H1 (cell line): ENCODE results near the gene EPHA2. TPM values are rescaled to one million over a fixed set of nuclear protein-coding genes. Genes with fewer than 3 reads are reported as not detected.
A peak's percentile ranks its signal among the peaks of the same experiment; 100 is the strongest.

Experiments used
- CTCF ChIA-PET: fragments of 300-600 bp; sonication (Branson Sonifier 250); formaldehyde crosslinking; loops from one replicate; lab custom pipeline; 2021; ENCODE audit not compliant: partially characterized antibody; lab: Charles Lee
- POLR2A ChIA-PET: fragments of 300-600 bp; sonication (Branson Sonifier 250); formaldehyde crosslinking; loops from one replicate; lab custom pipeline; 2021; ENCODE audit warnings: inconsistent platforms; ENCODE audit not compliant: partially characterized antibody; lab: Charles Lee
- DNase-seq, 2 experiments: peaks; one replicate each; pipeline versions ENCODE4 v3.0.0 to v3.0.0-alpha.2; 2010 to 2022; ENCODE audit warnings: low spot score in 2 of 2, low read depth in 1 of 2, mixed read lengths in 1 of 2
- FAIRE-seq: peaks from 2 replicates; lab custom pipeline; 2011; peaks lifted over from hg19 to GRCh38; lab: Jason Lieb, UNC
- H2AFZ ChIP-seq: 2 replicates; pipeline ENCODE4 v1.8.1; 2012; ENCODE audit warnings: low read length, inconsistent platforms
- H2AK5ac ChIP-seq: 2 replicates; pipeline ENCODE4 v1.6.1; 2013; ENCODE audit warnings: low read depth, low read length
- H2BK120ac ChIP-seq: replicated peaks from 2 replicates; pipeline ENCODE3; 2013; ENCODE audit warnings: low read depth, low read length, inconsistent platforms
- H2BK12ac ChIP-seq: 2 replicates; pipeline ENCODE4 v1.6.1; 2013; ENCODE audit warnings: low read depth, low read length
- H2BK15ac ChIP-seq: 2 replicates; pipeline ENCODE4 v1.6.1; 2013; ENCODE audit warnings: low read length
- H2BK20ac ChIP-seq: 2 replicates; pipeline ENCODE4 v1.6.1; 2013; ENCODE audit warnings: low read length
- H2BK5ac ChIP-seq: 2 replicates; pipeline ENCODE4 v1.6.1; 2013; ENCODE audit warnings: low read depth, low read length
- H3K14ac ChIP-seq: 2 replicates; pipeline ENCODE4 v1.6.1; 2013; ENCODE audit warnings: inconsistent platforms; ENCODE audit not compliant: insufficient read length
- H3K18ac ChIP-seq: 2 replicates; pipeline ENCODE4 v1.6.1; 2013; ENCODE audit warnings: low read length; ENCODE audit errors: extremely low read depth
- H3K23ac ChIP-seq: 2 replicates; pipeline ENCODE4 v1.6.1; 2013; ENCODE audit warnings: inconsistent platforms; ENCODE audit not compliant: insufficient read length
- H3K23me2 ChIP-seq: 2 replicates; pipeline ENCODE4 v1.6.1; 2013; ENCODE audit warnings: low read depth, low read length
- H3K27ac ChIP-seq: 2 replicates; pipeline ENCODE4 v1.6.1; 2011; ENCODE audit warnings: low read depth, low read length, inconsistent platforms
- H3K27me3 ChIP-seq, 4 experiments: replicated peaks in 1 of 4; 1 replicate in 1 of 4; 2 replicates in 3 of 4; pipeline versions ENCODE4 v1.6.1 to v1.8.1; 2011 to 2013; ENCODE audit warnings: low read length in 3 of 4, mild to moderate bottlenecking in 3 of 4, inconsistent platforms in 2 of 4, mixed read lengths in 2 of 4, moderate library complexity in 1 of 4; ENCODE audit not compliant: control insufficient read depth in 3 of 4, insufficient read depth in 3 of 4; ENCODE audit errors: extremely low read depth in 1 of 4
- H3K36me3 ChIP-seq, 4 experiments: 2 replicates each; pipeline versions ENCODE4 v1.6.1 to v1.8.1; 2011 to 2013; ENCODE audit warnings: mild to moderate bottlenecking in 4 of 4, low read length in 3 of 4, moderate library complexity in 2 of 4, control low read depth in 1 of 4, inconsistent platforms in 1 of 4; ENCODE audit not compliant: insufficient read depth in 4 of 4, control insufficient read depth in 2 of 4
- H3K4ac ChIP-seq: replicated peaks from 2 replicates; pipeline ENCODE3; 2013; ENCODE audit warnings: low read length, low read depth, mixed read lengths, inconsistent platforms; ENCODE audit not compliant: insufficient read length
- H3K4me1 ChIP-seq, 4 experiments: replicated peaks in 1 of 4; 1 replicate in 1 of 4; 2 replicates in 3 of 4; pipeline versions ENCODE4 v1.6.1 to v1.8.1; 2011 to 2013; ENCODE audit warnings: low read length in 3 of 4, inconsistent platforms in 2 of 4, mixed read lengths in 1 of 4; ENCODE audit not compliant: insufficient read depth in 4 of 4, control insufficient read depth in 3 of 4
- H3K4me2 ChIP-seq, 2 experiments: 2 replicates each; pipeline versions ENCODE4 v1.6.1 to v1.8.1; 2011 to 2013; ENCODE audit warnings: low read depth in 2 of 2, low read length in 2 of 2, control low read depth in 1 of 2, inconsistent platforms in 1 of 2, mild to moderate bottlenecking in 1 of 2; ENCODE audit not compliant: insufficient read depth in 1 of 2
- H3K4me3 ChIP-seq, 4 experiments: fragments of 200-600, 300-600 bp in 1 of 4; sonication (generic), shearing (Covaris generic), sonication (Bioruptor Twin) in 1 of 4; 2 replicates each; pipeline versions ENCODE4 v1.5.1 to v1.8.1; 2011 to 2016; ENCODE audit warnings: low read length in 4 of 4, low read depth in 3 of 4, control low read depth in 2 of 4, inconsistent platforms in 2 of 4, mild to moderate bottlenecking in 2 of 4, mixed read lengths in 1 of 4, moderate library complexity in 1 of 4; ENCODE audit not compliant: insufficient read depth in 2 of 4; ENCODE audit errors: extremely low read depth in 1 of 4
- H3K56ac ChIP-seq: replicated peaks from 2 replicates; pipeline ENCODE3; 2013; ENCODE audit warnings: low read depth, mild to moderate bottlenecking, mixed read lengths, low read length, inconsistent platforms; ENCODE audit not compliant: insufficient read length
- H3K79me1 ChIP-seq: 2 replicates; pipeline ENCODE4 v1.6.1; 2013; ENCODE audit warnings: low read depth, low read length, control low read depth
- H3K79me2 ChIP-seq, 2 experiments: 2 replicates each; pipeline versions ENCODE4 v1.6.1 to v1.8.1; 2012 to 2013; ENCODE audit warnings: low read length in 2 of 2, mild to moderate bottlenecking in 2 of 2, inconsistent platforms in 1 of 2; ENCODE audit not compliant: insufficient read depth in 2 of 2, control insufficient read depth in 1 of 2
- H3K9ac ChIP-seq, 4 experiments: replicated peaks in 1 of 4; 1 replicate in 1 of 4; 2 replicates in 3 of 4; pipeline versions ENCODE4 v1.6.1 to v1.8.1; 2011 to 2013; ENCODE audit warnings: low read depth in 3 of 4, low read length in 3 of 4, control low read depth in 2 of 4, mild to moderate bottlenecking in 2 of 4, moderate library complexity in 2 of 4, inconsistent platforms in 1 of 4; ENCODE audit errors: extremely low read depth in 1 of 4
- H3K9me3 ChIP-seq, 2 experiments: 2 replicates each; pipeline versions ENCODE4 v1.6.1 to v1.8.1; 2012 to 2013; ENCODE audit warnings: mild to moderate bottlenecking in 2 of 2, moderate library complexity in 2 of 2, control low read depth in 1 of 2, inconsistent platforms in 1 of 2, low read depth in 1 of 2, low read length in 1 of 2, mixed read lengths in 1 of 2; ENCODE audit not compliant: insufficient read depth in 2 of 2
- H4K20me1 ChIP-seq, 2 experiments: replicated peaks in 1 of 2; 2 replicates each; pipeline versions ENCODE3 to v1.8.1; 2011 to 2013; ENCODE audit warnings: inconsistent platforms in 2 of 2, low read length in 2 of 2, mild to moderate bottlenecking in 1 of 2; ENCODE audit not compliant: insufficient read depth in 2 of 2, control insufficient read depth in 1 of 2
- H4K5ac ChIP-seq: 2 replicates; pipeline ENCODE4 v1.6.1; 2013; ENCODE audit warnings: low read length, low read depth, mixed read lengths, inconsistent platforms; ENCODE audit not compliant: insufficient read length
- H4K8ac ChIP-seq: 2 replicates; pipeline ENCODE4 v1.8.0; 2013; ENCODE audit warnings: mild to moderate bottlenecking, moderate library complexity, low read length, inconsistent platforms; ENCODE audit not compliant: insufficient read depth; ENCODE audit errors: extremely low read depth
- H4K91ac ChIP-seq: replicated peaks from 2 replicates; pipeline ENCODE3; 2013; ENCODE audit warnings: low read length, mixed read lengths, inconsistent platforms; ENCODE audit not compliant: insufficient read length
- CEBPB ChIP-seq: IDR thresholded peaks from 2 replicates; pipeline ENCODE4 v1.6.1; 2012; ENCODE audit warnings: low read depth, low read length
- CREB1 ChIP-seq: IDR thresholded peaks from 2 replicates; pipeline ENCODE4 v1.6.1; 2012; ENCODE audit warnings: inconsistent platforms
- JUND ChIP-seq: IDR thresholded peaks from 2 replicates; pipeline ENCODE4 v1.6.1; 2011; ENCODE audit warnings: mild to moderate bottlenecking, improper control_type of control experiment, low read length
- RAD21 ChIP-seq, 2 experiments: IDR thresholded peaks in 1 of 2; conservative IDR thresholded peaks in 1 of 2; 2 replicates each; pipeline ENCODE4 v1.6.1; 2011; ENCODE audit warnings: low read depth in 2 of 2, low read length in 2 of 2, improper control_type of control experiment in 1 of 2, inconsistent platforms in 1 of 2, mild to moderate bottlenecking in 1 of 2, moderate library complexity in 1 of 2
- TBP ChIP-seq: IDR thresholded peaks from 2 replicates; pipeline ENCODE4 v1.6.1; 2011; ENCODE audit warnings: low read depth, low read length, improper control_type of control experiment
- WGBS, 2 experiments: shearing (Covaris generic) in 1 of 2; methylation state at CpG; one replicate each; pipeline versions ENCODE4 v1.1.6 to v1.1.7; 2013 to 2015; ENCODE audit warnings: low lambda C conversion rate in 2 of 2, mixed read lengths in 2 of 2, inconsistent platforms in 1 of 2, low coverage in 1 of 2, missing lambda C conversion rate in 1 of 2; ENCODE audit not compliant: insufficient replicate concordance in 2 of 2, insufficient coverage in 1 of 2, insufficient read length in 1 of 2; ENCODE audit errors: extremely low coverage in 1 of 2, missing lambda C conversion rate in 1 of 2; 5-methylcytosine and 5-hydroxymethylcytosine counted together
- polyA plus RNA-seq, 7 experiments: library from polyadenylated mRNA; depleted of rRNA in 3 of 7; stranded (reverse) in 5 of 7; unstranded in 2 of 7; fragments of >200 nt in 5 of 7; fragments of 200-250 nt in 2 of 7; gene quantifications; 1 replicate in 5 of 7; 2 replicates in 1 of 7; 4 replicates in 1 of 7; pipeline versions ENCODE4 v1.2.1 to v1.2.3, GENCODE V29; 2011 to 2013; ENCODE audit warnings: missing spikeins in 2 of 7, mixed read lengths in 2 of 7
- total RNA-seq: library from RNA; stranded (reverse); fragmentation: NEBNext Ultra II Directional; extraction: Animal tissue kit (Norgen Biotek cat#: 25700); gene quantifications from 2 replicates; pipeline ENCODE4 v1.2.1, GENCODE V29; 2021

The EPHA2 gene
- total and polyA plus RNA-seq, 2 of the 8 experiments (the other 6 are each of a cell fraction or from before 2014, with no cell fraction given): 26.8 to 33.6 TPM

DNA sequence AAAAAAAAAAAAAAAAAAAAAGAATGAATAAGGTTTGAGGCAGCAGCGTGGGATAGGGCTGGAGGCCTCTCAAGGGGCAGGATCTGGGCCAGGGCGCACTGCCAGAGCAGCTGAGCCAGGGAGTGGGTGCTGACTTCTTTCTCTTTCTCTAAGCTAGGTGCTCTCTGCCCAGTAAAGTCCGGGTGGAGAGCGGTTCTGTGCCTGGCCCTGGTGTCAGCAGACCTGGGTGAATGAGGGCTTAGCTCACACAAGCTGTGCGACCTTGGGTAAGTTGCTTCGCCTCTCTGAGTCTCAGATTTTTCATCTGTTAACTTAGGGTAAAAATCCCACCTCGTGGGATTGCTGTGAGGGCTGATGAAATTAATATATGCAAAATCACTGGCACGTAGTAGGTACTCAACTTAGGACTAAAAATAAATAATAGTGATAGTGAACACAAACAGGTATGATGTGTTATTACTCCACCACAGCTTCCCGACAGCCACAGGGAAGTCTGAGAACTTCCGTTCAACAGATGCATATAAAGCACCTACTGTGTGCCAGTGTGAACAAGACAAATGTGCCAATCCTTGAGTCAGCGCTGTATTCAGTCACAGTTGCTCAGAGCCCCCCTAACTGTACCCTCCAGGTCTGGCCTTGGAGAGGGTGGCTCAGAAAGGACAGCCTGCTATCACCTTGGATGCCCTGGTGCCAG lies 80.4 kb downstream of the EPHA2 start:
- no peaks in the 10 kb centered on the region for H3K79me1 ChIP-seq
- H3K79me2 ChIP-seq: no peaks in the 10 kb centered on the region
- H4K5ac ChIP-seq: no peak overlapping the region
- no peak overlapping the region for H3K27ac ChIP-seq
- peaks cover 4 to 38% (median 30%) of the 10 kb centered on the region in 4 experiments for H3K27me3 ChIP-seq
- 0 out of 2 replicates have a peak overlapping the region, but pooled peaks have one; percentile 41 for H2AK5ac ChIP-seq
- DNase-seq: no peak
- H3K23me2 ChIP-seq: peaks cover 11% of the 10 kb centered on the region
- H3K4me1 ChIP-seq: peaks cover 2 to 25% (median 10%) of the 10 kb centered on the region in 4 experiments
- H3K4ac ChIP-seq: no peak overlapping the region
- no peaks in the 10 kb centered on the region for H3K9me3 ChIP-seq
- H2BK120ac ChIP-seq: no peak overlapping the region
- POLR2A ChIA-PET: interaction anchor here (1.1 kb wide), 1 partner anchor 11 kb away, joined by 3 read pairs; no protein-coding TSS in a partner anchor
- no peak overlapping the region for H2AFZ ChIP-seq
- H3K4me2 ChIP-seq: no peak overlapping the region
- H4K8ac ChIP-seq: no peak overlapping the region
- H4K20me1 ChIP-seq: peaks cover 1 to 10% of the 10 kb centered on the region in 2 experiments
- no peak for FAIRE-seq
- no peak overlapping the region for H4K91ac ChIP-seq
- H3K23ac ChIP-seq: no peak overlapping the region
- no peak overlapping the region for H3K18ac ChIP-seq
- H3K9ac ChIP-seq: no peak overlapping the region
- H2BK15ac ChIP-seq: no peak overlapping the region
- H2BK20ac ChIP-seq: no peak overlapping the region
- H3K14ac ChIP-seq: no peak overlapping the region
- TF ChIP-seq RAD21 (IDR thresholded peaks at IDR 0.05 in 1 of 2, conservative IDR thresholded peaks at IDR 0.05 in 1 of 2; ENCODE audit: low read depth in 2 of 2, low read length in 2 of 2) (no peak), CREB1 (no peak), TBP (no peak), JUND (no peak), CEBPB (no peak)
- TF ChIP-seq, all 59 proteins: peak for 0
- Histone ChIP-seq H3K36me3 (no peaks in the 10 kb centered on the region), H3K56ac (no peak overlapping the region), H2BK5ac (no peak overlapping the region), H2BK12ac (no peak overlapping the region), H3K4me3 (no peak overlapping the region)
- CTCF ChIA-PET: interaction anchor here (0.9 to 21.9 kb wide), 10 partner anchors 17 to 168 kb away, joined by 3 to 569 read pairs (median 4); no protein-coding TSS in a partner anchor
- WGBS, 2 experiments: 91% methylated on average over 10 of the region's 11 CpGs; no CpG with 5 or more reads in 1 of the 2 experiments
